Urinary bladder (tissue), 4 donors: Measurements from ENCODE around the gene GARNL3. TPM values are rescaled to one million over a fixed set of nuclear protein-coding genes. Genes with fewer than 3 reads are reported as not detected.

ENCODE experiments used
- DNase-seq: peaks from one replicate; pipeline ENCODE4 v3.0.0-alpha.2; 2015; ENCODE audit errors: extremely low spot score
- H3K27ac ChIP-seq: one replicate; pipeline ENCODE4 v1.5.1; 2013; ENCODE audit warnings: low read depth, mild to moderate bottlenecking, moderate library complexity
- H3K36me3 ChIP-seq: one replicate; pipeline ENCODE4 v1.6.1; 2013; ENCODE audit warnings: mild to moderate bottlenecking, moderate library complexity; ENCODE audit not compliant: insufficient read depth
- H3K4me1 ChIP-seq: one replicate; pipeline ENCODE4 v1.6.1; 2013; ENCODE audit warnings: mild to moderate bottlenecking, moderate library complexity; ENCODE audit not compliant: insufficient read depth
- H3K4me3 ChIP-seq: one replicate; pipeline ENCODE4 v1.5.1; 2013; ENCODE audit warnings: low read depth, low read length
- WGBS: extraction: QIAGEN DNeasy Blood & Tissue Kit; methylation state at CpG from one replicate; pipeline ENCODE4 v1.1.7; 2013; 5-methylcytosine and 5-hydroxymethylcytosine counted together
- polyA plus RNA-seq: library from polyadenylated mRNA; stranded (reverse); fragments of 200-250 nt; gene quantifications from one replicate; pipeline ENCODE4 v1.2.3, GENCODE V29; 2013
- total RNA-seq: library from RNA; depleted of rRNA; stranded (reverse); fragments of >200 nt; gene quantifications from one replicate; pipeline ENCODE4 v1.2.3, GENCODE V29; 2014
- donor health status: healthy with polysubstance abuse.
- donor health status: healthy.

GARNL3 gene
- total and polyA plus RNA-seq, 2 donors, result 22.0 to 58.0 TPM

DNA sequence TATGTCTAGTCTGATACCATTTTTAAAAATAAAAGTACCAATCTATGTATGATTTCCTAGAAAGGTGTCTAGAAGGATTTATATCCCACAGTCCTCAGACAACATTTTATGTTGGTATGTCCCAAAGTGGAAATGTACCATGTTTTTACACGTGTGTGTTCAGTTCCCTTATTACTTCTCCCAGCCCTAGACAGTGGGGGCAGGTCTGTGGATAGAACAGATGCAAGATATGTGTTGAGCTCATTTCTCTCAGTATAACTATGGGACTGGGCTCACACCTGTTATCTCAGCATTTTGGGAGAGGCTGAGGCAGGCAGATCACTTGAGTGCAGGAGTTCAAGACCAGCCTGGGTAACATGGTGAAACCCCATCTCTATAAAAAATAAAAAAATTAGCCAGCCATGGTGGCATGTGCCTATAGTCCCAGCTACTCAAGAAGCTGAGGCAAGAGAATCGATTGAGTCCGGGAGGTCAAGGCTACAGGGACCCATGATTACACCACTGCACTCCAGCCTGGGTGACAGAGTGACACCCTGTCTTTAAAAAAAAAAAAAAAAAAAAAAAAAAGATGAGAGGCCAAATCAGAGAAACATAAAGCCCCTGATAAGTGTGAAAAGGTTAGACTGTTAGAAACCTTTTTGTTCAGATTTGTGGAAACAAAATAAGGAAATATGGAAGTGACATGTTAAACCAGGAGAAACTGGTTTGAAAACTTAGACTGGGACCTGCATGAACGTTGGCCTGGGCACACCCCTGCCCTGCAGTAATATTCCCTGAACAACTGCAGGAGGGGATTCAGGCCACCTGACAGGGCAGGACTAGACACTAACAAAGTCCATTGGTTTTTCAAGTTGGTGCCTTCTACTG lies 125.0 kb downstream of the GARNL3 start:
- Histone ChIP-seq H3K36me3 (no peaks in the 10 kb centered on the region), H3K4me3 (no peak overlapping the region), H3K4me1 (no peaks in the 10 kb centered on the region), H3K27ac (no peak overlapping the region)
- 79% methylated on average over 4 of the region's 4 CpGs for WGBS
- DNase-seq, result no peak

DNA sequence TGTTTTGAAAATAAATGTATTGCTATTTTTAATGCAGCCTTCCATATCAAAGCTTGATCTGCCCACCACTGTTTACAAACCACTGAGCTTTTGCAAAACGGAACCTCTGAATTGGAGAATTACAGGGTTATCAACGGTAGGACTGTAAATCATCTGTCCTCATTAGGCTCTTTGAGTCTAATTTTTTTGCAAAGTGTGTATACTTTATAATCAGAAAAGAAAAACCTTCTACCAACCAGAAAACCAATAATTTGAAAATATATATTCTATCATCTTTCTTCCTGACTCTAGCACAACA lies 125.6 kb downstream of the GARNL3 start:
- Histone ChIP-seq H3K4me1 (no peaks in the 10 kb centered on the region), H3K27ac (no peak overlapping the region), H3K36me3 (no peaks in the 10 kb centered on the region), H3K4me3 (no peak overlapping the region)
- 62% methylated on average over 2 of the region's 2 CpGs for WGBS
- no peak for DNase-seq

DNA sequence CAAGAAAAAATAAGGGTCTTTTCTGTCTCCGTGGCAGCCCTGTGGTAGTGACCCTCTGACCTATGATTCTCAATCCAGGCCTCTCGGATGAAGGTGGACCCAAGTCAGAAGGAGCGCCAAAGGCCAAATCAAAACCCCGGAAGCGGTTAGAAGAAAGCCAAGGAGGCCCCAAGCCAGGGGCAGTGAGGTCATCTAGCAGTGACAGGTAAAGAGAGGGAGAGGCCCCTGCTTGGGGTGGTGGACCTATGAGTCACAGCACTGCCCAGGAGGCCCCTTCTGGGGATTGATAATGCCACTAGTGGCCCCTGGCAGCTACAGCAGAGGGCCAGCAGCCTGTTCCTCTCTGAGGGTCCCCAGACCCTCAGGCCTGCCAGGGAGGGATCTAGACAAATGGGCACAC lies 126.0 kb downstream of the GARNL3 start:
- no peaks in the 10 kb centered on the region for H3K4me1 ChIP-seq
- H3K27ac ChIP-seq, result no peak overlapping the region
- H3K36me3 ChIP-seq, result no peaks in the 10 kb centered on the region
- H3K4me3 ChIP-seq, result no peak overlapping the region
- WGBS, result 74% methylated on average over 5 of the region's 5 CpGs
- DNase-seq, result no peak

DNA sequence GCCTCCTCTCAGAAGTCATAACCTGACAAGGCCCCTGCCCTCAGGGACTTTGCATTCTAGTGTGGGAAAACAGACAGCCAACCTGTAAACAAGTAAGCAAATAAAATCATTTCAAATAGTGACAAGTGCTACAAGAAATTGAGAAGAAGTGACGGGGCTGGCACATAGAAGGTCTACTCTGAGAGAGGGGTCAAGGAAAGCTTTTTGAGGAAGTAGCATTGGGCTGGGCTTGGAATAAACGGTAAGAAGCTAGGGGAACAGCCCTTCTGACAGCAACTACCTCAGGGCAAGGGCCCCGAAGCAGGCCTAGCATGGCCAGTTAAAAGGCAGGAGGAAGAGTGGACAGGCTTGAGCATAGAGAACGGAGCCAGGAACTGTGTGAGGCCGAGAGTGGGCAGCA lies 127.6 kb downstream of the GARNL3 start:
- no peaks in the 10 kb centered on the region for H3K36me3 ChIP-seq
- H3K4me3 ChIP-seq, result no peak overlapping the region
- WGBS, result 86% methylated on average over 5 of the region's 5 CpGs
- H3K27ac ChIP-seq, result no peak overlapping the region
- DNase-seq, result no peak
- no peaks in the 10 kb centered on the region for H3K4me1 ChIP-seq

DNA sequence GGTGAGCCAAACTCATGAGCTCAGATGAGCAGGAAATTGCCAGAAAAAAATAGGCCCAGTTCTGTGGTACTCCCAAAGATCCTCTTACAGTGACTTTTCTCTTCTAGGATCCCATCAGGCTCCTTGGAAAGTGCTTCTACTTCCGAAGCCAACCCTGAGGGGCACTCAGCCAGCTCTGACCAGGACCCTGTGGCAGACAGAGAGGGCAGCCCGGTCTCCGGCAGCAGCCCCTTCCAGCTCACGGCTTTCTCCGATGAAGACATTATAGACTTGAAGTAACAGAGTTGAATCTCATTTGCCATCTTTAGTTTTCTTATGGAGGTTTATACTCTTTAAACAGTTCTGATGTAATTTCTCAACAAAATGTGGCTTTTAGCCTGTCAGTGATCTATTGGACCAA lies 128.4 kb downstream of the GARNL3 start:
- Histone ChIP-seq H3K36me3 (no peaks in the 10 kb centered on the region), H3K4me1 (no peaks in the 10 kb centered on the region), H3K27ac (no peak overlapping the region), H3K4me3 (no peak overlapping the region)
- no peak for DNase-seq
- WGBS, result 93% methylated on average over 5 of the region's 5 CpGs

DNA sequence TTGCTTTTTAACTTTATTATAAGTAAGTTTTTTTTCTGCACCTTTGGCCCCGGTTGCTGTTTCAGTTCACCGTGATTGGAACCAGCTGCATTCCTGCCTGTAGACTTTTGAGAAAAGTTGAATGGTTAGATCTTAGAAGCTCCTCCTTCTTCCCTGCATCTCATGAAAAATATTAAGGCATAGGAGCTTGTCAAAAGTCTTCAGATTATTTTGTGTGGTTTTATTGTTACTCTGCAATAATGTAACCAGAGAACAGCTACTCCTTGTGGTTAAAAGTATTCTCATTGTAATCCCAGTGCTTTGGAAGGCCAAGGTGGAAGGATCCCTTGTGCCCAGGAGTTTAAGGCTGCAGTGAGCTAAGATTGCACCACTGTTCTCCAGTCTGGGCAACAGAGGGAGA lies 129.1 kb downstream of the GARNL3 start:
- no peak overlapping the region for H3K27ac ChIP-seq
- 44% methylated on average over 2 of the region's 2 CpGs for WGBS
- H3K36me3 ChIP-seq, result no peaks in the 10 kb centered on the region
- no peak for DNase-seq
- no peak overlapping the region for H3K4me3 ChIP-seq
- H3K4me1 ChIP-seq, result no peaks in the 10 kb centered on the region

DNA sequence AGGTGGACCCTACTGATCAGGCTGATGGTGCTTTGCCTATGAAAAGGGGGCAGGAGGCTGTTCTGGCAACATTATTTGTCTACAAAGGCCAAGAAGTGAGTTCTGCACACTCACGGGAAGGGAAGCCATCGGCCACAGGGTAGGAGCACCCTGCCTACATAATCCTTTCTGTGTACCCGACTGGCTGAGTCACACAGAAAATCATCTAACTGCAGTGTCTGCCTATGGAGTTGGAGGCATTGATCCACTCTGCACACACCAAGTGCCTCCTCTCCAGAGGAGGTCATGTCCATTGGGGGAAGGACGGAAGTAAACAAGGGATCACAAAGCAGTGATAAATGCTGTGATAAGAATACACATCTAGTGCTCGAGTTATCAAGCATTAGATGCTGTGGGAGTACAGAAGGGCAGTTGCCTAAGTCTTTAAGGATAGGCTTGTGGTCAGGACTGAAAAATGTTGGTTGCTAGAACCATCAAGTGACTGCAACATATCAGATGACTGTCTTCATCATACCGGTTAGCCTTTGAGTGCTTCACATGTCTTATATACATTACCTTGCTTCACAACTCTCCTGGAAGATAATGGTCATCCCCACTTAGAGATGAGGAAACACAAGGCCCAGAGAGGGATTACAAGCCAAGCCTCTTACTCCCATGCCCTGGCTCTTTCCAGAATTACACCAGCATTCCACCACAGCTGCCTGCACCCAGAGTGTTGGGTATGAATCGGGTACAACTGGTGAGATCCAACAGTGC lies 131.1 kb downstream of the GARNL3 start:
- 80% methylated on average over 7 of the region's 7 CpGs for WGBS
- H3K36me3 ChIP-seq, result no peaks in the 10 kb centered on the region
- no peak for DNase-seq
- H3K27ac ChIP-seq, result no peak overlapping the region
- no peak overlapping the region for H3K4me3 ChIP-seq
- H3K4me1 ChIP-seq, result no peaks in the 10 kb centered on the region

DNA sequence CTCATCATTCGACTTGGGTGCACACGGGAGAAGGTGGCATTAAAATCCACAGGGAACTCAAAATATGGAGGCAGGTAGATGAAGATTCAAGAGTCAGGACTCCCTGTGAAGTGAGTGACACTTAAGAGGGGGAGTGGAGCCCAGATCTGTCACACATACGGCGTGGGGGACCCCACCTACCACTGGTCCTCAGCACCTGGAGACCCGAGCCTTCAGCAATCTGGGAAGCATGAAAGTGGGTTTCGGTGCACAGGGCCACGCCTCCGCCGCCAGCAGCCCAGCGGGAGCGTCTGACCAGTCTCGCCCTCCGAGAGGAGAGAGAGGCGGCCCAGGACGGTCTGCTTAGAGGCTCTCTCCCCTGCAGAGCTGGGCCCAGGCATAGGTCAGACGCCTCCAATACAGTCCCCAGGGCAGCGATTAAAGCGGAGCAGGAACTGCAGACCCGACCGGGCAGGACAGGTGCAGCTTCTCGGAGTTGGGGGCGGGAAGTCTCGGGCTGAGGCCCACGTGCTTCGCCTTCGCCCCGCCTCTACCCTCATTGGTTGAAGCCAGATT lies 131.8 kb downstream of the GARNL3 start:
- H3K36me3 ChIP-seq, result no peaks in the 10 kb centered on the region
- H3K4me3 ChIP-seq, result peak overlapping the region; percentile 24
- 5% methylated on average over 27 of the region's 27 CpGs for WGBS
- DNase-seq, result no peak
- H3K4me1 ChIP-seq, result no peaks in the 10 kb centered on the region
- H3K27ac ChIP-seq, result no peak overlapping the region

DNA sequence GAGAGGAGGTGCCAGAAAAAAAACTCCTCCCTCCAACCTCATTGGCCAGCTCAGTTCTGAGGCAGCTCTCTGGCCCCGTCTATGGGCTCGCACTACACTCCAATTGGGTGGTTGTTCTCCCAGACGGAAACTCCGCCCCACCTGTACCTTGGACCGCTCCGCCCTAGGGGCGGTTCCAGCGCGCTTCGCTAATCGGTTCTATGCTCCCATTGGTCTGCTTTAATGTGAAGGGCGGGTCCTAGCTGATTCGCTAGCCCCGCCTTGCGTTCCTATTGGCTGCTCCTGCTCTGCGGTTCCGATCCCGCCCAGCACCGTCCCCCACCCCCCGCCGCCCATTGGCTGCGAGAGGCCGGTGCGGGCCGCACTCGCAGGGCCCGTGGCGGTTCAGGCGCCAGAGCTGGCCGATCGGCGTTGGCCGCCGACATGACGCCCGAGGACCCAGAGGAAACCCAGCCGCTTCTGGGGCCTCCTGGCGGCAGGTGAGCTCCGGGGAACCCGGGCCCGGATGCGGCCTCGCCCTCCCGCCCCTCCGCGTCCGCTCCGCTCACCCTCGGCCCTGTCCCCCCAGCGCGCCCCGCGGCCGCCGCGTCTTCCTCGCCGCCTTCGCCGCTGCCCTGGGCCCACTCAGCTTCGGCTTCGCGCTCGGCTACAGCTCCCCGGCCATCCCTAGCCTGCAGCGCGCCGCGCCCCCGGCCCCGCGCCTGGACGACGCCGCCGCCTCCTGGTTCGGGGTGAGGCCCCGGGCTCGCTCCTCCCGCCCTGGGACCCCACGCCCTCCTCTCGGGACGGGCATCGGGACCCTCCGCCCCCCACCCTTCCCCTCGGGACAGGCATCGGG lies 132.5 kb downstream of the GARNL3 start, which contains the start of gene SLC2A8:
Gene SLC2A8 (plus strand): TSS at position 362 of the 838 bp plus-strand sequence. CDS start 62 bp downstream, at position 424.
- H3K36me3 ChIP-seq, result no peaks in the 10 kb centered on the region
- 1% methylated on average over 87 of the region's 87 CpGs for WGBS
- peak within 1 kb of the TSS; percentile 69 for H3K4me3 ChIP-seq
- H3K27ac ChIP-seq, result peak within 1 kb of the TSS; percentile 69
- H3K4me1 ChIP-seq, result no peaks in the 10 kb centered on the region
- DNase-seq, result peak; percentile 99

DNA sequence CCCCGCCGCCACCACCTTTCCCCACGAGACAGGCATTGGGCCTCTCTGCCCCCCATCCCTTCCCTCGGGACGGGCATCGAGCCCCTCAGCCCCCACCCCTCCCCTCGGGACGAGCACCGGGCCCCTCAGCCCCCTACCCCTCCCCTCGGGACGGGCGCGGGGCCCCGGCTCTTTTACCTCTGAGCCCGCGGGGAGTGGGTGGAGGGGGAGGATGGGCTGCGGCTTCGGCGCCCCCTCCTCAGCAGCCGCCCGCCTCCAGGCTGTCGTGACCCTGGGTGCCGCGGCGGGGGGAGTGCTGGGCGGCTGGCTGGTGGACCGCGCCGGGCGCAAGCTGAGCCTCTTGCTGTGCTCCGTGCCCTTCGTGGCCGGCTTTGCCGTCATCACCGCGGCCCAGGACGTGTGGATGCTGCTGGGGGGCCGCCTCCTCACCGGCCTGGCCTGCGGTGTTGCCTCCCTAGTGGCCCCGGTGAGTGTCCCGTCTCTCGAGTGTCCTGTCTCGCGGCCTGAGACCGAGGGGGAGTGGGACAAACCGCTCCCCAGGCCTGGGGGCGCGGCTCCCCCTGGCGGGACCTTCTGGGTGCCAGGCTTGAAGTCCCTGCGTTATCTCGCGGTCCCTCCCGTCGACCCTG lies 133.2 kb downstream of the GARNL3 start:
- DNase-seq, result no peak
- Histone ChIP-seq H3K4me3 (peak overlapping the region; percentile 69), H3K4me1 (no peaks in the 10 kb centered on the region), H3K27ac (peak overlapping the region; percentile 69), H3K36me3 (no peaks in the 10 kb centered on the region)
- WGBS, result under 1% methylated on average over 55 of the region's 55 CpGs

DNA sequence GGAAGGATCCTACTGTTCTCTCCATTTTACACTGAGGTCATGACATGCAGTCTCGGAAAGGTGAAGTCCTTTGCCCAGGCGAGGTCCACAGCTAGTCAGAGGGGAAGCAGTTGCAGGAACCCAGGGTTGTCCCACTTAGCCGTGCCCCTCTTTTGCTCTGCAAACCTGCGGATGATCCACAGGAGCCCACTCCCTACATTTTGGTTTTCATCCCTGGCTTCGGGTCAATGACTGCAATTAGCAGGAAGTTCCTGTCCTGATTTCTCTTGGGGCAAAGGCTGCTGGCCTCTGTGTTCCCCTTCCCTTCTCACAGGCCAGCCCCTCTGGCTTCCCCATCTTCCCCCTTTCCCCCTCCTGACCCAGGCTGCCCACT lies 133.7 kb downstream of the GARNL3 start:
- DNase-seq, result no peak
- Histone ChIP-seq H3K27ac (no peak overlapping the region), H3K4me3 (peak overlapping the region; percentile 69), H3K4me1 (no peaks in the 10 kb centered on the region), H3K36me3 (no peaks in the 10 kb centered on the region)
- 31% methylated on average over 5 of the region's 5 CpGs for WGBS

DNA sequence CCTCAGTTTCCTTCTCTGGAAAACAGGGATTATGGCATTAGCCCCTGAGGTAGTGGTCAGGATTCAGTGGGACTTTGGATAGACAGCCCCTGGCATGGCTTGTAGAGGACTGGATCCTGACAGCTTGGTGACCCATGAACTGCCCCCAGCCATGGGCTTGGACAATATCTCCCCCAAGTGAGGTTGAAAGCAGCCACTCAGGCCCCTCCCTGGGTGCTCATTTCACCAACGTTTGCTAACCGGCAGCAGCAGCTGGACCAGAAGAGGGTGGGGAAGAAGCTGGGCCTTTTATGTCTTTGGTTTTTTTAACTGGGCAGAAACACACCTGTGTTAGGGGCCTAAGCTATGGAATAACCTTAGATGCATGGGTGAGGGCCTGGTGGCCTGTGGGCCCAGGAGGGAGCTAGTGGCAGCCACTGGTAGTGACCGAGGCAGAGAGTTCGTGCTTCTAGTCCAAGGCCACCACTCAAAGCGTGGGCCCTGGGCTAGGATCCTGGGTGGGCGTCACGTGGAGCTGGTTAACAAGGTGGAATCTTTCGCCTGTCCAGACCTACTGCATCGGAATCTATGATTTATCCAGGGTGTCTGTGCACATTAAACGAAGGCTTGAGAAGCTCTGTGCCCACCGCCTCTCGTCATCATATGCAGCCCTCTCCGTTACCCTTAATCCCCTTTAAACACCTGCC lies 134.3 kb downstream of the GARNL3 start:
- Histone ChIP-seq H3K27ac (no peak overlapping the region), H3K4me1 (no peaks in the 10 kb centered on the region), H3K4me3 (peak overlapping the region; percentile 69), H3K36me3 (no peaks in the 10 kb centered on the region)
- 61% methylated on average over 13 of the region's 13 CpGs for WGBS
- no peak for DNase-seq
